GM12878 (cell line): ENCODE results near the gene ZNF618. TPM values are rescaled to one million over a fixed set of nuclear protein-coding genes. Genes with fewer than 3 reads are reported as not detected.

Experiments
- ATAC-seq: fragments of 200-7000 bp; cut with Tn5 transposase; 3 replicates; pipeline ENCODE4 v1.9.1; 2020; ENCODE audit warnings: mild to moderate bottlenecking, moderate library complexity
- BruUV-seq: library from RNA; stranded (reverse); fragments of 400-500 nt; replicated peaks from 2 replicates; lab custom pipeline; 2021; lab: Mats Ljungman, UMichigan
- CTCF ChIA-PET: fragments of 300-600 bp; sonication (Branson Sonifier 250); formaldehyde crosslinking; extraction: SDS; loops from one replicate; lab custom pipeline; 2021; ENCODE audit warnings: inconsistent platforms; lab: Yijun Ruan, JAX
- POLR2A ChIA-PET: fragments of 350-600 bp; formaldehyde crosslinking; extraction: SDS; loops from one replicate; lab custom pipeline; 2021; ENCODE audit warnings: inconsistent platforms; lab: Charles Lee
- RAD21 ChIA-PET: fragments of 300-600 bp; sonication (Branson Sonifier 250); formaldehyde crosslinking; loops from one replicate; lab custom pipeline; 2023; ENCODE audit warnings: antibody characterized with exemption; ENCODE audit not compliant: unreplicated experiment; lab: Charles Lee
- SMC1A ChIA-PET: fragments of 300-600 bp; sonication (Branson Sonifier 250); formaldehyde crosslinking; loops from one replicate; lab custom pipeline; 2023; ENCODE audit not compliant: unreplicated experiment, uncharacterized antibody; lab: Charles Lee
- DNase-seq: peaks from one replicate; pipeline ENCODE4 v3.0.0-alpha.2; 2011; ENCODE audit warnings: low read depth, low spot score
- FAIRE-seq: peaks from 3 replicates; lab custom pipeline; 2011; peaks lifted over from hg19 to GRCh38; lab: Jason Lieb, UNC
- H2AFZ ChIP-seq: 2 replicates; pipeline ENCODE4 v1.6.0; 2011; ENCODE audit warnings: low read depth, low read length, control low read depth; ENCODE audit not compliant: control insufficient read depth
- H3K27ac ChIP-seq: 2 replicates; pipeline ENCODE4 v1.5.1; 2011; ENCODE audit warnings: control low read depth; ENCODE audit not compliant: control insufficient read depth, insufficient read depth
- H3K27me3 ChIP-seq, 2 experiments: replicated peaks in 1 of 2; 2 replicates each; pipeline versions ENCODE4 v1.6.0 to v1.6.1; 2011; ENCODE audit warnings: low read length in 1 of 2; ENCODE audit not compliant: control insufficient read depth in 2 of 2, insufficient read depth in 2 of 2
- H3K36me3 ChIP-seq, 2 experiments: 2 replicates each; pipeline ENCODE4 v1.5.1; 2011; ENCODE audit warnings: low read length in 1 of 2; ENCODE audit not compliant: control insufficient read depth in 2 of 2, insufficient read depth in 2 of 2
- H3K4me1 ChIP-seq: 2 replicates; pipeline ENCODE4 v1.6.1; 2011; ENCODE audit warnings: mild to moderate bottlenecking, low read length, moderate library complexity, mixed read lengths; ENCODE audit not compliant: control insufficient read depth, insufficient read depth
- H3K4me2 ChIP-seq: 2 replicates; pipeline ENCODE4 v1.6.0; 2011; ENCODE audit warnings: control low read depth; ENCODE audit not compliant: control insufficient read depth, insufficient read depth
- H3K4me3 ChIP-seq: fragments of 200-600 bp; sonication (generic); 2 replicates; pipeline ENCODE4 v1.5.1; 2016
- H3K79me2 ChIP-seq: 2 replicates; pipeline ENCODE4 v1.6.0; 2011; ENCODE audit warnings: low read length; ENCODE audit not compliant: control insufficient read depth, insufficient read depth
- H3K9ac ChIP-seq: 2 replicates; pipeline ENCODE4 v1.8.0; 2011; ENCODE audit warnings: low read length, control low read depth, mixed read lengths; ENCODE audit not compliant: control insufficient read depth, insufficient read depth
- H3K9me3 ChIP-seq: replicated peaks from 3 replicates; pipeline ENCODE4 v1.5.1; 2011; ENCODE audit warnings: mild to moderate bottlenecking, low read length; ENCODE audit not compliant: control insufficient read depth, insufficient read depth
- H4K20me1 ChIP-seq: 2 replicates; pipeline ENCODE4 v1.6.0; 2011; ENCODE audit not compliant: control insufficient read depth, insufficient read depth
- BRCA1 ChIP-seq: IDR thresholded peaks from 2 replicates; pipeline ENCODE4 v1.6.1; 2011; ENCODE audit warnings: low read depth, low read length, improper control_type of control experiment
- EGR1 ChIP-seq, 2 experiments: IDR thresholded peaks; 1 replicate in 1 of 2; 2 replicates in 1 of 2; pipeline ENCODE4 v1.6.1; 2011 to 2012; ENCODE audit warnings: low read depth in 2 of 2, low read length in 2 of 2, borderline replicate concordance in 1 of 2, mild to moderate bottlenecking in 1 of 2, moderate library complexity in 1 of 2
- EP300 ChIP-seq, 2 experiments: fragments of 150-350 bp in 1 of 2; IDR thresholded peaks; 2 replicates each; pipeline ENCODE4 v1.6.1; 2011 to 2012; ENCODE audit warnings: low read depth in 2 of 2, low read length in 2 of 2, borderline replicate concordance in 1 of 2, improper control_type of control experiment in 1 of 2, inconsistent platforms in 1 of 2; ENCODE audit not compliant: control insufficient read depth in 1 of 2
- ESRRA ChIP-seq: IDR thresholded peaks from 2 replicates; pipeline ENCODE4 v1.6.1; 2012; ENCODE audit warnings: mild to moderate bottlenecking, low read length, improper control_type of control experiment
- FOS ChIP-seq: IDR thresholded peaks from 3 replicates; pipeline ENCODE4 v1.6.1; 2011; ENCODE audit warnings: borderline replicate concordance; ENCODE audit not compliant: insufficient read length; ENCODE audit errors: extremely low read depth
- GATAD2B ChIP-seq: fragments of 450-650 bp; conservative IDR thresholded peaks from 2 replicates; pipeline ENCODE4 v1.6.1; 2017; ENCODE audit warnings: low read depth, mild to moderate bottlenecking, moderate library complexity
- HDAC6 ChIP-seq: fragments of 200-600 bp; sonication (generic); IDR thresholded peaks from one replicate; pipeline ENCODE4 v1.8.0; 2017; ENCODE audit warnings: antibody characterized with exemption; ENCODE audit not compliant: unreplicated experiment
- MTA2 ChIP-seq: fragments of 450-650 bp; IDR thresholded peaks from 2 replicates; pipeline ENCODE4 v1.6.1; 2016; ENCODE audit warnings: low read depth, mild to moderate bottlenecking, moderate library complexity
- MYB ChIP-seq: fragments of 150-350 bp; IDR thresholded peaks from 2 replicates; pipeline ENCODE4 v1.6.1; 2014; ENCODE audit warnings: mild to moderate bottlenecking, low read depth, low read length, borderline replicate concordance
- NBN ChIP-seq: fragments of 450-650 bp; IDR thresholded peaks from 2 replicates; pipeline ENCODE4 v1.6.1; 2016
- NFYA ChIP-seq: IDR thresholded peaks from 2 replicates; pipeline ENCODE4 v1.6.1; 2011; ENCODE audit warnings: low read depth, mild to moderate bottlenecking, low read length, improper control_type of control experiment, borderline replicate concordance
- NFYB ChIP-seq: IDR thresholded peaks from 2 replicates; pipeline ENCODE4 v1.6.1; 2011; ENCODE audit warnings: low read depth, mild to moderate bottlenecking, low read length, improper control_type of control experiment, moderate library complexity; ENCODE audit not compliant: insufficient read depth
- POLR2A ChIP-seq: IDR thresholded peaks from 2 replicates; pipeline ENCODE4 v1.6.1; 2011; ENCODE audit warnings: low read depth, mild to moderate bottlenecking, low read length
- RAD21 ChIP-seq: IDR thresholded peaks from 2 replicates; pipeline ENCODE4 v1.6.1; 2011; ENCODE audit warnings: mild to moderate bottlenecking, low read depth, low read length, moderate library complexity; ENCODE audit not compliant: insufficient read depth
- RUNX3 ChIP-seq: IDR thresholded peaks from 2 replicates; pipeline ENCODE4 v1.6.1; 2012; ENCODE audit warnings: low read length, inconsistent platforms
- SIX5 ChIP-seq: IDR thresholded peaks from 2 replicates; pipeline ENCODE4 v1.6.1; 2011; ENCODE audit warnings: mild to moderate bottlenecking, low read depth, low read length, moderate library complexity; ENCODE audit not compliant: severe bottlenecking
- SPI1 ChIP-seq: IDR thresholded peaks from 2 replicates; pipeline ENCODE4 v1.6.1; 2011; ENCODE audit warnings: low read depth, mild to moderate bottlenecking, low read length, moderate library complexity, borderline replicate concordance; ENCODE audit not compliant: insufficient read depth
- USF1 ChIP-seq: IDR thresholded peaks from 2 replicates; pipeline ENCODE4 v1.6.1; 2011; ENCODE audit warnings: borderline replicate concordance, low read depth, mild to moderate bottlenecking, moderate library complexity, mixed read lengths, low read length; ENCODE audit not compliant: insufficient read depth; ENCODE audit errors: extremely low read length
- WRNIP1 ChIP-seq: IDR thresholded peaks from 2 replicates; pipeline ENCODE4 v1.6.1; 2011; ENCODE audit warnings: low read depth, low read length, improper control_type of control experiment, borderline replicate concordance
- YY1 ChIP-seq: IDR thresholded peaks from 2 replicates; pipeline ENCODE4 v1.6.1; 2011; ENCODE audit warnings: low read depth, mild to moderate bottlenecking, low read length
- ZNF274 ChIP-seq: IDR thresholded peaks from one replicate; pipeline ENCODE4 v1.8.0; 2011; ENCODE audit not compliant: insufficient read length, insufficient read depth
- WGBS: methylation state at CpG from one replicate; pipeline ENCODE4 v1.1.6; 2016; ENCODE audit warnings: low lambda C conversion rate; ENCODE audit not compliant: insufficient replicate concordance, insufficient coverage; ENCODE audit errors: missing lambda C conversion rate; 5-methylcytosine and 5-hydroxymethylcytosine counted together
- in situ Hi-C: fragments of 300-500 bp; cut with MboI; formaldehyde crosslinking; loops from 9 replicates; pipeline ENCODE4 v1.14.3; 2018; ENCODE audit warnings: mixed read lengths
- intact Hi-C: fragments of 100-400 bp; cut with micrococcal nuclease; formaldehyde crosslinking; loops from one replicate; pipeline ENCODE4 v1.14.2; 2022; ENCODE audit not compliant: unreplicated experiment
- polyA plus RNA-seq, 11 experiments: library from polyadenylated mRNA; depleted of rRNA in 4 of 11; unstranded in 6 of 11; stranded (reverse) in 5 of 11; fragments of >200 nt; fragmentation: Nextera tagmentation in 4 of 11; fragmentation: Illumina TruSeq in 1 of 11; extraction: Ambion mirVana in 4 of 11; extraction: Trizol in 1 of 11; gene quantifications; 1 replicate in 1 of 11; 2 replicates in 10 of 11; pipeline versions ENCODE4 v1.2.1 to v1.2.3, GENCODE V29; 2011 to 2016; ENCODE audit warnings: inconsistent platforms in 2 of 11, missing spikeins in 2 of 11, low read depth in 1 of 11
- total RNA-seq, 4 experiments: library from RNA; depleted of rRNA in 3 of 4; stranded (reverse); fragments of >200 nt in 3 of 4; fragmentation: Illumina TruSeq in 1 of 4; extraction: Trizol in 1 of 4; gene quantifications; 2 replicates each; pipeline versions ENCODE4 v1.2.1 to v1.2.3, GENCODE V29; 2013 to 2021
- TF ChIP-seq, protein P1 (sequence below): fragments of 450-650 bp; IDR thresholded peaks from 2 replicates; pipeline ENCODE4 v1.6.1; 2017; ENCODE audit warnings: antibody characterized with exemption, mild to moderate bottlenecking, moderate library complexity

The ZNF618 gene
- total and polyA plus RNA-seq, 10 of the 15 experiments (the other 5 are each of a cell fraction or from before 2014, with no cell fraction given), result 0.01 to 0.24 (median 0.06) TPM; not detected in 2

DNA sequence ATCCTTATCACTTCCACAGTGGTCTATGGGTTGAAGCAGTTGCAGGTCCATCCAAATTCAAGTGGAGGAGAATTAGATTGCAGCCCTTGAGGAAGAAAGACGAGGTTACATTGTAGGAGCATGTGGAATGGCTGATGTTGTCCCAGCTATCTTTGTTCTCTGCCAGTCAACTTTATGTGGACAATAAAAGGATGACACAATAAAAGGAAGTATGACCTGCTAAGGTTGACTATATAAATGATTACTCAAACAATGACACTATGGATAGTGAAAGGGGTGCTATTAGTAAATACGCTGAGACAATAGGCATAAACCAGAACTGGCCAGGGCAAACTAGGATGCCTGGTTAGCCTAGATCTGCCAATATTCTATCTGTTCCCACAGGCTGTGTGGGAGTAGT is 12.8 kb upstream of the ZNF618 start (continued):
- TF ChIP-seq USF1 (no peak), RAD21 (no peak), MTA2 (no peak), GATAD2B (no peak)
- TF ChIP-seq, all 136 proteins: peak for 0

DNA sequence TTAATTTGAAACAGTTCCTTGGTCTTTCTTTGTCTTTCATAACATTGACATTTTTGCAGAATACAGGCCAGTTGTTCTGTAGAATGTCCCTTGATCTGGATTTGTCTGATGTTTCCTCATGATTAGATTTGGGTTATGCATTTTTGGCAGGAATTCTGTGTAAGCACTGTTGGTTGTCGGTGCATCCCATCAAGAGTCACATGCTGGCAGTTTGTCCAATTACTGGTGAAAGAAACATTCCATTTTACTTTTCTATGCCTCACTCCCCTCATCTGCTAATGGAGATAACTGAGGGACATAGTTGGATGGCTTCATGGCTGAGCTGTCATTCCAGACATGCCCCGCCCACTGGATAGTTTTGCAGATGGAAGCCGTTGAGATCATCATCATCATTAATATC is 7.6 kb upstream of the ZNF618 start:
- no peak for DNase-seq
- BruUV-seq, result no TSS peak
- Histone ChIP-seq H3K36me3 (no peaks in the 10 kb centered on the region), H3K27ac (no peak overlapping the region), H4K20me1 (no peaks in the 10 kb centered on the region), H3K9ac (no peak overlapping the region), H3K4me1 (no peaks in the 10 kb centered on the region), H3K27me3 (no peaks in the 10 kb centered on the region; a peak in 1 of 4 replicates), H2AFZ (no peak overlapping the region), H3K79me2 (no peaks in the 10 kb centered on the region), H3K9me3 (no peaks in the 10 kb centered on the region), H3K4me2 (no peak overlapping the region), H3K4me3 (no peak overlapping the region)
- CTCF ChIA-PET, result no interaction called here
- intact Hi-C loops, result no loop called here
- POLR2A ChIA-PET, result no interaction called here
- in situ Hi-C loops, result no loop called here
- TF ChIP-seq FOS (no peak), RUNX3 (no peak), HDAC6 (no peak), ESRRA (no peak), BRCA1 (no peak), WRNIP1 (no peak), SIX5 (no peak), EGR1 (IDR thresholded peaks at IDR 0.05; ENCODE audit: borderline replicate concordance in 1 of 2, low read depth in 2 of 2, low read length in 2 of 2) (no peak), ZNF274 (no peak), MYB (no peak), NFYA (no peak), POLR2A (no peak), SPI1 (no peak), NBN (no peak), NFYB (no peak), YY1 (no peak), EP300 (IDR thresholded peaks at IDR 0.05; ENCODE audit: borderline replicate concordance in 1 of 2, control insufficient read depth in 1 of 2, low read depth in 2 of 2, low read length in 2 of 2) (no peak)
- TF ChIP-seq, protein P1, sequence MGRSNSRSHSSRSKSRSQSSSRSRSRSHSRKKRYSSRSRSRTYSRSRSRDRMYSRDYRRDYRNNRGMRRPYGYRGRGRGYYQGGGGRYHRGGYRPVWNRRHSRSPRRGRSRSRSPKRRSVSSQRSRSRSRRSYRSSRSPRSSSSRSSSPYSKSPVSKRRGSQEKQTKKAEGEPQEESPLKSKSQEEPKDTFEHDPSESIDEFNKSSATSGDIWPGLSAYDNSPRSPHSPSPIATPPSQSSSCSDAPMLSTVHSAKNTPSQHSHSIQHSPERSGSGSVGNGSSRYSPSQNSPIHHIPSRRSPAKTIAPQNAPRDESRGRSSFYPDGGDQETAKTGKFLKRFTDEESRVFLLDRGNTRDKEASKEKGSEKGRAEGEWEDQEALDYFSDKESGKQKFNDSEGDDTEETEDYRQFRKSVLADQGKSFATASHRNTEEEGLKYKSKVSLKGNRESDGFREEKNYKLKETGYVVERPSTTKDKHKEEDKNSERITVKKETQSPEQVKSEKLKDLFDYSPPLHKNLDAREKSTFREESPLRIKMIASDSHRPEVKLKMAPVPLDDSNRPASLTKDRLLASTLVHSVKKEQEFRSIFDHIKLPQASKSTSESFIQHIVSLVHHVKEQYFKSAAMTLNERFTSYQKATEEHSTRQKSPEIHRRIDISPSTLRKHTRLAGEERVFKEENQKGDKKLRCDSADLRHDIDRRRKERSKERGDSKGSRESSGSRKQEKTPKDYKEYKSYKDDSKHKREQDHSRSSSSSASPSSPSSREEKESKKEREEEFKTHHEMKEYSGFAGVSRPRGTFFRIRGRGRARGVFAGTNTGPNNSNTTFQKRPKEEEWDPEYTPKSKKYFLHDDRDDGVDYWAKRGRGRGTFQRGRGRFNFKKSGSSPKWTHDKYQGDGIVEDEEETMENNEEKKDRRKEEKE, result no peak
- 28% methylated on average over 3 of the region's 3 CpGs for WGBS
- no peak for ATAC-seq
- no peak for FAIRE-seq
- SMC1A ChIA-PET, result no interaction called here
- RAD21 ChIA-PET, result no interaction called here
